IPS DF 6.9 (cell line): ENCODE measurements around the gene CACNA1C.

ENCODE experiments used
- DNase-seq: peaks from one replicate; pipeline ENCODE4 v3.0.0-alpha.2; 2013; ENCODE audit warnings: low read depth, low spot score
- H3K27ac ChIP-seq: one replicate; pipeline ENCODE4 v1.5.1; 2013; ENCODE audit warnings: low read length, control low read depth
- H3K27me3 ChIP-seq: 2 replicates; pipeline ENCODE4 v1.6.1; 2013; ENCODE audit warnings: mild to moderate bottlenecking, low read length; ENCODE audit not compliant: control insufficient read depth, insufficient read depth
- H3K36me3 ChIP-seq: 2 replicates; pipeline ENCODE4 v1.6.1; 2013; ENCODE audit warnings: low read length; ENCODE audit not compliant: control insufficient read depth, insufficient read depth
- H3K4me1 ChIP-seq: 2 replicates; pipeline ENCODE4 v1.6.1; 2013; ENCODE audit warnings: low read length; ENCODE audit not compliant: control insufficient read depth, insufficient read depth
- H3K4me3 ChIP-seq: 2 replicates; pipeline ENCODE4 v1.5.1; 2013; ENCODE audit warnings: mild to moderate bottlenecking, low read length
- H3K9me3 ChIP-seq: 2 replicates; pipeline ENCODE4 v1.6.1; 2013; ENCODE audit warnings: low read length, inconsistent platforms; ENCODE audit not compliant: control insufficient read depth, insufficient read depth
- WGBS: extraction: QIAGEN DNeasy Blood & Tissue Kit; methylation state at CpG from one replicate; pipeline ENCODE4 v1.1.7; 2013; ENCODE audit warnings: mixed read lengths, missing lambda C conversion rate; ENCODE audit not compliant: insufficient read length, insufficient coverage; 5-methylcytosine and 5-hydroxymethylcytosine counted together

Gene CACNA1C

DNA sequence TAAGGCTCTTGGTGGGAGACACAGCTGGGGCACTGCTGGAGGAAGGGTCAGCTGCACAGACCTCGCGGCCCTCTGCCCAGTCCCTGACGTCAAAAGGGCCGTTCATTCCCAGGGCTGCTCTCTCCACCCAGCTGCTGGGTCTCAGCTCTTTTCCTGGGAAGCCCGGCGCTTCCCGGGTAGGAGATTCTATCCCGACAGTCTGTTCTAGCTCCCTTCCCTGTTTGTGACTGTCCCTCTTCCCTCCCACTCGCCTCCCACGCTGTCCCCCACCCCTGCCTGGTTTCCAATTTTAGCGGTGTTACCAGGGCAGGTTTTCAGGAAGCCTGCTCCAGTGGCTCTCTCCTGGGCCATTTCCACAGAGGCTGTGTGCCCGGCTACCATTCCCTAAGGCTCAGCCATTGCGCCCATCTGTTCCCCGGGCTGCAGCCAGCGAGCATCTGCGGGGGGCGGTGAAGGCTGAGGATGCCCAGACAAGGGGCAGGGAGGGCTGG is 186.6 kb downstream of the CACNA1C start:
- no CpG with 5 or more reads among the region's 17 CpGs for WGBS
- H3K36me3 ChIP-seq = no peaks in the 10 kb centered on the region
- H3K27me3 ChIP-seq = no peaks in the 10 kb centered on the region
- no peaks in the 10 kb centered on the region for H3K9me3 ChIP-seq
- no peak overlapping the region for H3K27ac ChIP-seq
- no peak overlapping the region for H3K4me3 ChIP-seq
- no peak for DNase-seq
- H3K4me1 ChIP-seq = peaks cover 10% of the 10 kb centered on the region

DNA sequence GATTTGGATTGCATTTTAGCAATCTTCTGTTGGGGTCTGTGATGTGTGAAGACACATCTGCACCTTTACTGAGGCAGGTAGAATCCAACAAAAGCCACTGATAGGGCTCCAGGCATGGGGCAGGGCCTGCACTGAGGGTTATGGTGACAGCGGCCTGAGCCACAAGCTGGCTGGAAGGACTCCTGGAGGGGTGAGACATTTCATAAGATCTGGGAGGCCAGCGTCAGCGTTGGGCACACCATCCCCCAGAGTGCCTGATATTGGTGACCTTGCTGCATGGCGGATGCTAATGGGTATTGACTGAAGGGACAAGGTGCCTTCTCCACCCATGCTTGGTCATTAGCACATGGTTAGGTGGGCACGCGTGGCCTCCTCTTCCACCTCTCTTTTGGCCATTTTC is 187.6 kb downstream of the CACNA1C start:
- no peak for DNase-seq
- WGBS = no CpG with 5 or more reads among the region's 6 CpGs
- H3K27me3 ChIP-seq = no peaks in the 10 kb centered on the region
- no peaks in the 10 kb centered on the region for H3K36me3 ChIP-seq
- H3K9me3 ChIP-seq = no peaks in the 10 kb centered on the region
- H3K4me3 ChIP-seq = no peak overlapping the region
- H3K4me1 ChIP-seq = peaks cover 11% of the 10 kb centered on the region
- no peak overlapping the region for H3K27ac ChIP-seq

- no peak overlapping the region for H3K27ac ChIP-seq
- DNase-seq = no peak
- H3K27me3 ChIP-seq = no peaks in the 10 kb centered on the region
- no CpG with 5 or more reads among the region's 8 CpGs for WGBS
- H3K4me1 ChIP-seq = peaks cover 13% of the 10 kb centered on the region
- H3K36me3 ChIP-seq = no peaks in the 10 kb centered on the region
- H3K9me3 ChIP-seq = no peaks in the 10 kb centered on the region
- H3K4me3 ChIP-seq = no peak overlapping the region
These were observed 188.2 kb downstream of the CACNA1C start for GRCh38 chr12:2240984-2241383.

GRCh38 chr12:2242216-2242615 is 189.4 kb downstream of the CACNA1C start:
- no peak for DNase-seq
- H3K27me3 ChIP-seq = no peaks in the 10 kb centered on the region
- no peak overlapping the region for H3K4me3 ChIP-seq
- H3K36me3 ChIP-seq = no peaks in the 10 kb centered on the region
- H3K9me3 ChIP-seq = no peaks in the 10 kb centered on the region
- no peak overlapping the region for H3K27ac ChIP-seq
- H3K4me1 ChIP-seq = peaks cover 14% of the 10 kb centered on the region
- WGBS = no CpG with 5 or more reads among the region's 5 CpGs

DNA sequence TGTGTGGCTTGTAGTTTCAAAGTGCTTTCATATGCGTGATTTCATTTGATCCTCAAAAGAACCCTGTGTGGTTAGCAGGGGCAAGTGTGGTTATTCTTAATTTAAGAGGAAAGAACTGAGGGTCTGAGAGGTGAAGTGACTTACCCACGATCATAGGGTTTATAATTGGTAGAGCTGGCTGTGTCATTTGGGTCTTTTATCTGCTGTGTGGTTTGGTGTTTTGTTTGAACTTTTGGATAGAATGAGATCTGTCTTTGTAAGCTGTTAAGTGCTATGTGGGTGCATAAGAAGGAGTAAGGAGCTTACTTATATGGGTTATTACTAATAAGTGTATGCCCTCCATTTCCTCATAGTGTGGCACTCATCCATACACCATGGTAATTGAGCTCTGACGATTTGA is 190.0 kb downstream of the CACNA1C start:
- DNase-seq = no peak
- Histone ChIP-seq H3K27ac (no peak overlapping the region), H3K9me3 (no peaks in the 10 kb centered on the region), H3K27me3 (no peaks in the 10 kb centered on the region), H3K36me3 (no peaks in the 10 kb centered on the region), H3K4me3 (no peak overlapping the region), H3K4me1 (peaks cover 14% of the 10 kb centered on the region)
- WGBS = no CpG with 5 or more reads among the region's 3 CpGs

- Histone ChIP-seq H3K36me3 (no peaks in the 10 kb centered on the region), H3K4me1 (peaks cover 14% of the 10 kb centered on the region), H3K27me3 (no peaks in the 10 kb centered on the region), H3K27ac (no peak overlapping the region), H3K9me3 (no peaks in the 10 kb centered on the region), H3K4me3 (no peak overlapping the region)
- WGBS = no CpG with 5 or more reads among the region's 2 CpGs
- DNase-seq = no peak
These were observed 190.5 kb downstream of the CACNA1C start for GRCh38 chr12:2243275-2243674.

DNA sequence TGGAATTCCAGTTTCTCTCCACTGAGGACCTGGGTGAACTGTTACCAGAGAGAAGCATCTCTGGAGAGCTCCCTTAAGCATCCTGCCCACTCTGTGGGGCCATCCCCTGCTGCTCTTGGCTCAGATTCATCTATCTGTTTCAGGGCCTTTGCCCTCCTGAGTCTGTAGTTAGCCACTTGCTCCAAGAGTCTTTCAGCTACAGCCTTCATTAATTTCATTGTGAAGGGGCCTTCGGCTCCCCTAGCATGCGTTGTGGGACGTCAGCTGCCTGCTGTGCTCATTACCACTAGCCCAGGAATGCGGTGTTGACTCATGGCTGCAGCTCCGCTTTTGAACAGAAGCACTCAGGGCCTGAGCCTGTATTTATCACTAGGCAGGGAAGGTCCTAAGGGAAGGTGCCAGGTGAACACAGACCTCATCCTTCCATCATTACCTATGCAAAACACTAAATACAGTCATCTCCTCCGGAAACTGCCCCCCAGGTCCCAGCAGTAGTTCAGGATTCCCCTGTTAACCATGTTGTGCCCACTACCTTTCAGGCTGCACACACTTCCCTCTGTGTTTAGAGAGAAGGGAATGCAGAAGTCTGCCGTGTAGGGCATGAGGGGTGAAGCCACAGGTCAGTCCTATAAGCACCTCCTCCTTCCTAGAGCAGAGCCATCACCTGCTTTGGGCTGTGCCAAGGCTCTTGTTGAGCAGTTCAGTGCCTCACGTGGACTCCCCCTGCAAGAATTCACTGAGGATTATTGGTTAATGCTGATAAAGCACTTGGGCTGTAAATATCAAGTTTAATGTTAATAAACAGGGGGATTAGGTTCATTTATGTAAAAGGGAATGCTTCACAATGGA is 191.4 kb downstream of the CACNA1C start:
- no peak overlapping the region for H3K4me3 ChIP-seq
- H3K27me3 ChIP-seq = no peaks in the 10 kb centered on the region
- no peak overlapping the region for H3K27ac ChIP-seq
- WGBS = no CpG with 5 or more reads among the region's 8 CpGs
- peaks cover 14% of the 10 kb centered on the region for H3K4me1 ChIP-seq
- no peaks in the 10 kb centered on the region for H3K9me3 ChIP-seq
- peak; percentile 33 for DNase-seq
- H3K36me3 ChIP-seq = no peaks in the 10 kb centered on the region

DNA sequence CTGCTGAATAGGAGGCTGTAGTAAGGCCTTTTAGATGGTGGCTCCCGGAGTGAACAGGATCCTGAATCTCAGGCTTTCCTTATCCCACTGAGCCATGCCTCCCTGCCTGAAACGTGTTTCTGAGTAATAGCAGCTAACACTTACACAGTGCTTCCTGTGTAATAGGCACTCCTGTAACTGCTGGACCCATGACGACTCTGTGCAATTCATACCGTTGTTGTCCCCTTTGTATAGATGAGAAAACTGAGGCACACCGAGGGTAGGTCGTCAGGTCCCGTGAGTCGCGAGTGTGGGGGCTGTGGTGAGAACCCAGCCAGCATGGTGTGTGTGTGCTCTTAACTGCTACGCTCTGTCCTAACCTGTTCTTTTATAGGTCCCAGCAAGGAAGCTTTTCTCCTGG is 193.6 kb downstream of the CACNA1C start:
- Histone ChIP-seq H3K4me1 (peaks cover 12% of the 10 kb centered on the region), H3K9me3 (no peaks in the 10 kb centered on the region), H3K27me3 (no peaks in the 10 kb centered on the region), H3K36me3 (no peaks in the 10 kb centered on the region), H3K4me3 (no peak overlapping the region), H3K27ac (no peak overlapping the region)
- no CpG with 5 or more reads among the region's 10 CpGs for WGBS
- DNase-seq = no peak

DNA sequence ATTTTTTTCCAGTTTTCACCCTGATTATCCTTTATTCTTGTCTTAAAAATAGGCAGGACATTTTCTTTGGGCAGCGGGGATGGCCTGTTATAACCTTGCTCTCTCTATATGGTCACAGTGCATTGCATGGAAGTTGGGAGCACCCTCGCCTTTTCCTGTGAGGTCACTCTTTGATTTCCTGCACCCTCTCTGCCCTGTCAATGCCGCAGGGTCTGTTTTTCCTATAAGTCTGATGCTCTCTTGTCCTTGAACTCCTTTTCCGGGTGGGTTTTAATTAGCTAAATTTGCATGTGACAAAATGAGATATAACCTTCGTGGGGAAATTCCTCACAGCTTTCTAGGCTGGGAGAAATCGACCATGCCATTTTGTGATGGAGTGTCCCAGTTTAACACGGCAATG is 194.3 kb downstream of the CACNA1C start:
- no CpG with 5 or more reads among the region's 7 CpGs for WGBS
- H3K27me3 ChIP-seq = no peaks in the 10 kb centered on the region
- no peaks in the 10 kb centered on the region for H3K36me3 ChIP-seq
- peaks cover 7% of the 10 kb centered on the region for H3K4me1 ChIP-seq
- no peaks in the 10 kb centered on the region for H3K9me3 ChIP-seq
- no peak overlapping the region for H3K27ac ChIP-seq
- no peak for DNase-seq
- no peak overlapping the region for H3K4me3 ChIP-seq

- no peaks in the 10 kb centered on the region for H3K9me3 ChIP-seq
- no peak overlapping the region for H3K4me3 ChIP-seq
- no peaks in the 10 kb centered on the region for H3K27me3 ChIP-seq
- H3K27ac ChIP-seq = no peak overlapping the region
- no peaks in the 10 kb centered on the region for H3K36me3 ChIP-seq
- H3K4me1 ChIP-seq = peaks cover 6% of the 10 kb centered on the region
- DNase-seq = no peak
- WGBS = no CpG with 5 or more reads among the region's 5 CpGs
These were observed 194.8 kb downstream of the CACNA1C start for GRCh38 chr12:2247596-2247995.
